ENCODE data around the gene CADPS. TPM values are rescaled to one million over a fixed set of nuclear protein-coding genes. Genes with fewer than 3 reads are reported as not detected.

CADPS gene
- polyA plus RNA-seq (2012; rRNA removed) = 5.8 and 7.3 TPM in 2 replicates
- 5.6 and 6.6 TPM in 2 replicates for polyA plus RNA-seq (2012; cell fraction: cytosol; rRNA removed)
- 10.8 and 18.0 TPM in 2 replicates for polyA plus RNA-seq (2012; cell fraction: nucleus; rRNA removed)

DNA sequence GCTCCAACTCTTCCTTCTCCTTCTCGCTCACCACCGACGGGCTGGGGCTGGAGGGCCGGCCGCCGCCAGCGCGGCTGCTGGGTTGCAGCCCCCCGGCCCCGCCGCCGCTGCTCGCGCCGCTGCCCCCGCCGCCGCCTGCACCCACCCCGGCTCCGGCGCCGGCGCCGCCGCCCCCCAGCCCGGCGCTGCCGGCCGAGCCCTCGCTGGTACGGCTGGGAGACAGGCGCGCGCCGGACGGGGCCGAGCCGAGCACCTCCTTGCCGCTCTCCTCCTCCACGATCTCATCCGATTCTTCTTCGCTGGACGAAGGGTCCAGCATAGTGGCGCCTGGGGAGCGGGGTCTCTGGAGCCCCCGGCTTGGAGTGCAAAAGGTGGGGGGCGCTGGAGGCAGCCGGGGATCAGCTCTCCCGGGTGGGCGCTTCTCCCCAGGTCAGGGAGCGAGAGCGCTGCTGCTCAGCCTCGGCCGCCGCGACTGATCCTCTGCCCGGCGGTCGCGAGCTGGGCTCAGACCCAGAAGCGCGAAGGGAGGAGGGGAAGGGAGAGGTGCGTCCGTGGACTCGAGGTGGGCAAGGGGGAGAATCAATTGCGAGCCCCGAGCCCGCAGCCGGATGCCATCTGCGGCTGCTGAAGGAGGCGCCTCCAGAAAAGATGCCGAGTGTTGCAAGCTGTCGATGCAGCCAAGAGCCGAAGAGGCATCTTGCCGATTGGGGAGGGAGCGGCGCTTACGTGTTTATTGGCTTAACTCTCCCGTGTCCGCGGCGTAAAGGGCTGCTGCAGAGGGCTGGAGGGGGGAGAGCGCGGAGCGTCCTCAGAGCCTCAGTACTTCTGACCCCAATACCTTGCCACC is at the start of gene CADPS:
Gene CADPS, minus strand, starts transcription at position 706 of the 847 bp plus-strand sequence. Its CDS starts 387 bp downstream, at position 319.
- Histone ChIP-seq H3K9me2 (no peaks in the 10 kb centered on the region), H3K27me3 (ENCODE audit: insufficient read depth) (no peaks in the 10 kb centered on the region), H3F3A (replicated peaks; ENCODE audit: insufficient read depth) (peaks cover 12% of the 10 kb centered on the region), H3K9me3 (no peaks in the 10 kb centered on the region), H2AFZ (ENCODE audit: low read depth) (peak within 1 kb of the TSS; percentile 84), H3K4me2 (peak within 1 kb of the TSS; percentile 95), H3K27ac (ENCODE audit: low read depth in 2 of 2, low read length in 1 of 2) (peak within 1 kb of the TSS; percentile 50 to 63), H3K36me3 (replicated peaks in 1 of 2; ENCODE audit: control insufficient read depth in 1 of 2, insufficient read depth in 2 of 2, low read length in 1 of 2) (no peaks in the 10 kb centered on the region), H3K79me2 (ENCODE audit: insufficient read depth) (no peaks in the 10 kb centered on the region; the same call in 1 of the 2 replicates), H4K20me1 (ENCODE audit: insufficient read depth) (no peaks in the 10 kb centered on the region), H3K4me3 (ENCODE audit: low read depth in 2 of 2, low read length in 1 of 2) (peak within 1 kb of the TSS; percentile 61 to 81), H3K9ac (peak within 1 kb of the TSS; percentile 49; the same call in 1 of the 2 replicates), H3K4me1 (ENCODE audit: control insufficient read depth in 1 of 2, insufficient read depth in 2 of 2, low read depth in 1 of 2, low read length in 1 of 2) (peaks cover 0 to 15% of the 10 kb centered on the region in 2 experiments; a peak in 2 of 4 replicates)
- DNase-seq = peak; percentile 67
- CTCF ChIA-PET = interaction anchor here (1.1 to 6.6 kb wide), 7 partner anchors 15 to 319 kb away, joined by 3 to 57 read pairs (median 6); no protein-coding TSS in a partner anchor
- POLR2A ChIA-PET = no interaction called here
- TF ChIP-seq TEAD4 (IDR thresholded peaks at IDR 0.05; ENCODE audit: borderline replicate concordance, insufficient read depth) (no peak), TAF1 (IDR thresholded peaks at IDR 0.05; ENCODE audit: borderline replicate concordance, low read depth, low read length) (no peak), SMC3 (IDR thresholded peaks at IDR 0.05; ENCODE audit: low read depth, low read length) (no peak), GATA2 (CRISPR knock-in tag; IDR thresholded peaks at IDR 0.05) (no peak), RAD21 (IDR thresholded peaks at IDR 0.05; ENCODE audit: low read length) (0 out of 2 replicates have a peak, but pooled peaks have one; percentile 3), RCOR1 (IDR thresholded peaks at IDR 0.05; ENCODE audit: low read length) (no peak), NFIC (IDR thresholded peaks at IDR 0.05; ENCODE audit: borderline replicate concordance) (no peak), MEF2A (IDR thresholded peaks at IDR 0.05; ENCODE audit: borderline replicate concordance, low read depth) (no peak), ELF1 (IDR thresholded peaks at IDR 0.05) (no peak), EZH2phosphoT487 (IDR thresholded peaks at IDR 0.05; ENCODE audit: borderline replicate concordance, low read depth) (no peak), FOSL2 (IDR thresholded peaks at IDR 0.05; ENCODE audit: borderline replicate concordance, low read depth) (no peak)
- TF ChIP-seq, protein P1, sequence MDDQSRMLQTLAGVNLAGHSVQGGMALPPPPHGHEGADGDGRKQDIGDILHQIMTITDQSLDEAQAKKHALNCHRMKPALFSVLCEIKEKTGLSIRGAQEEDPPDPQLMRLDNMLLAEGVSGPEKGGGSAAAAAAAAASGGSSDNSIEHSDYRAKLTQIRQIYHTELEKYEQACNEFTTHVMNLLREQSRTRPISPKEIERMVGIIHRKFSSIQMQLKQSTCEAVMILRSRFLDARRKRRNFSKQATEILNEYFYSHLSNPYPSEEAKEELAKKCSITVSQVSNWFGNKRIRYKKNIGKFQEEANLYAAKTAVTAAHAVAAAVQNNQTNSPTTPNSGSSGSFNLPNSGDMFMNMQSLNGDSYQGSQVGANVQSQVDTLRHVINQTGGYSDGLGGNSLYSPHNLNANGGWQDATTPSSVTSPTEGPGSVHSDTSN (IDR thresholded peaks at IDR 0.05) = no peak
- TF ChIP-seq, protein P2, sequence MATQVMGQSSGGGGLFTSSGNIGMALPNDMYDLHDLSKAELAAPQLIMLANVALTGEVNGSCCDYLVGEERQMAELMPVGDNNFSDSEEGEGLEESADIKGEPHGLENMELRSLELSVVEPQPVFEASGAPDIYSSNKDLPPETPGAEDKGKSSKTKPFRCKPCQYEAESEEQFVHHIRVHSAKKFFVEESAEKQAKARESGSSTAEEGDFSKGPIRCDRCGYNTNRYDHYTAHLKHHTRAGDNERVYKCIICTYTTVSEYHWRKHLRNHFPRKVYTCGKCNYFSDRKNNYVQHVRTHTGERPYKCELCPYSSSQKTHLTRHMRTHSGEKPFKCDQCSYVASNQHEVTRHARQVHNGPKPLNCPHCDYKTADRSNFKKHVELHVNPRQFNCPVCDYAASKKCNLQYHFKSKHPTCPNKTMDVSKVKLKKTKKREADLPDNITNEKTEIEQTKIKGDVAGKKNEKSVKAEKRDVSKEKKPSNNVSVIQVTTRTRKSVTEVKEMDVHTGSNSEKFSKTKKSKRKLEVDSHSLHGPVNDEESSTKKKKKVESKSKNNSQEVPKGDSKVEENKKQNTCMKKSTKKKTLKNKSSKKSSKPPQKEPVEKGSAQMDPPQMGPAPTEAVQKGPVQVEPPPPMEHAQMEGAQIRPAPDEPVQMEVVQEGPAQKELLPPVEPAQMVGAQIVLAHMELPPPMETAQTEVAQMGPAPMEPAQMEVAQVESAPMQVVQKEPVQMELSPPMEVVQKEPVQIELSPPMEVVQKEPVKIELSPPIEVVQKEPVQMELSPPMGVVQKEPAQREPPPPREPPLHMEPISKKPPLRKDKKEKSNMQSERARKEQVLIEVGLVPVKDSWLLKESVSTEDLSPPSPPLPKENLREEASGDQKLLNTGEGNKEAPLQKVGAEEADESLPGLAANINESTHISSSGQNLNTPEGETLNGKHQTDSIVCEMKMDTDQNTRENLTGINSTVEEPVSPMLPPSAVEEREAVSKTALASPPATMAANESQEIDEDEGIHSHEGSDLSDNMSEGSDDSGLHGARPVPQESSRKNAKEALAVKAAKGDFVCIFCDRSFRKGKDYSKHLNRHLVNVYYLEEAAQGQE (IDR thresholded peaks at IDR 0.05; ENCODE audit: low read depth, low read length) = 0 out of 2 replicates have a peak, but pooled peaks have one; percentile 19
- TF ChIP-seq, protein P3, sequence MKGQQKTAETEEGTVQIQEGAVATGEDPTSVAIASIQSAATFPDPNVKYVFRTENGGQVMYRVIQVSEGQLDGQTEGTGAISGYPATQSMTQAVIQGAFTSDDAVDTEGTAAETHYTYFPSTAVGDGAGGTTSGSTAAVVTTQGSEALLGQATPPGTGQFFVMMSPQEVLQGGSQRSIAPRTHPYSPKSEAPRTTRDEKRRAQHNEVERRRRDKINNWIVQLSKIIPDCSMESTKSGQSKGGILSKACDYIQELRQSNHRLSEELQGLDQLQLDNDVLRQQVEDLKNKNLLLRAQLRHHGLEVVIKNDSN (IDR thresholded peaks at IDR 0.05; ENCODE audit: borderline replicate concordance, low read depth) = no peak
- WGBS (ENCODE audit: low lambda C conversion rate) = 2% methylated on average over 40 of the region's 85 CpGs

All from SK-N-SH (cell line).